ENCODE measurements around the gene GATA5. TPM values are rescaled to one million over a fixed set of nuclear protein-coding genes. Genes with fewer than 3 reads are reported as not detected.

The GATA5 gene
- total RNA-seq, 4 donors from 2014 or later = not detected

- in situ Hi-C loops (cut with MboI; ENCODE audit: low sequenced_read_pairs in 4 of 4) (no loop called here), intact Hi-C loops (cut with DNase I; ENCODE audit: low total_unique reads) (no loop called here)
- Histone ChIP-seq H3K27ac (no peak overlapping the region), H3K27me3 (peaks cover 0 to 12% (median 7%) of the 10 kb centered on the region in 3 donors), H3K4me1 (peaks cover 0 to 2% of the 10 kb centered on the region in 2 donors), H3K4me3 (no peak overlapping the region), H3K9me3 (no peaks in the 10 kb centered on the region), H3K36me3 (no peaks in the 10 kb centered on the region)
- ATAC-seq (no peak), DNase-seq (no peak)
- no peak for TF ChIP-seq CTCF (IDR thresholded peaks at IDR 0.05 in 4 of 5, conservative IDR thresholded peaks at IDR 0.05 in 1 of 5)
- no peak for TF ChIP-seq POLR2A (IDR thresholded peaks at IDR 0.05)
Observed at GRCh38 chr20:62488470-62488869, 12.7 kb upstream of the GATA5 start.

- Histone ChIP-seq H3K4me3 (no peak overlapping the region), H3K27ac (no peak overlapping the region), H3K9me3 (no peaks in the 10 kb centered on the region), H3K36me3 (no peaks in the 10 kb centered on the region), H3K27me3 (peaks cover 2 to 19% (median 13%) of the 10 kb centered on the region in 3 donors), H3K4me1 (peaks cover 0 to 2% of the 10 kb centered on the region in 2 donors)
- no peak for DNase-seq
- TF ChIP-seq CTCF (IDR thresholded peaks at IDR 0.05 in 4 of 5, conservative IDR thresholded peaks at IDR 0.05 in 1 of 5) = no peak
- TF ChIP-seq POLR2A (IDR thresholded peaks at IDR 0.05) = no peak
- intact Hi-C loops (cut with DNase I; ENCODE audit: low total_unique reads) = no loop called here
- in situ Hi-C loops (cut with MboI; ENCODE audit: low sequenced_read_pairs in 4 of 4) = no loop called here
- ATAC-seq = no peak
Observed at GRCh38 chr20:62487561-62488354, 12.0 kb upstream of the GATA5 start.

GRCh38 chr20:62487118-62487517, 11.3 kb upstream of the GATA5 start:
- H3K36me3 ChIP-seq = no peaks in the 10 kb centered on the region
- DNase-seq = no peak
- peaks cover 0 to 2% of the 10 kb centered on the region in 2 donors for H3K4me1 ChIP-seq
- ATAC-seq = no peak
- in situ Hi-C loops (cut with MboI; ENCODE audit: low sequenced_read_pairs in 4 of 4) (no loop called here), intact Hi-C loops (cut with DNase I; ENCODE audit: low total_unique reads) (no loop called here)
- H3K27me3 ChIP-seq = peaks cover 6 to 26% (median 15%) of the 10 kb centered on the region in 3 donors
- no peak overlapping the region for H3K27ac ChIP-seq
- H3K9me3 ChIP-seq = no peaks in the 10 kb centered on the region
- TF ChIP-seq POLR2A (IDR thresholded peaks at IDR 0.05) (no peak), CTCF (IDR thresholded peaks at IDR 0.05 in 4 of 5, conservative IDR thresholded peaks at IDR 0.05 in 1 of 5) (no peak)
- no peak overlapping the region for H3K4me3 ChIP-seq

- intact Hi-C loops (cut with DNase I; ENCODE audit: low total_unique reads) = no loop called here
- Histone ChIP-seq H3K36me3 (no peaks in the 10 kb centered on the region), H3K4me3 (no peak overlapping the region), H3K27me3 (peaks cover 13 to 32% (median 15%) of the 10 kb centered on the region in 3 donors), H3K4me1 (peaks cover 0 to 2% of the 10 kb centered on the region in 2 donors), H3K9me3 (no peaks in the 10 kb centered on the region), H3K27ac (no peak overlapping the region)
- TF ChIP-seq POLR2A (IDR thresholded peaks at IDR 0.05) = no peak
- TF ChIP-seq CTCF (IDR thresholded peaks at IDR 0.05 in 4 of 5, conservative IDR thresholded peaks at IDR 0.05 in 1 of 5) = no peak
- in situ Hi-C loops (cut with MboI; ENCODE audit: low sequenced_read_pairs in 4 of 4) = no loop called here
- ATAC-seq (no peak), DNase-seq (no peak)
Observed at GRCh38 chr20:62486484-62486883, 10.7 kb upstream of the GATA5 start.

All from gastrocnemius medialis (tissue), 4 donors.